ENCODE data around the gene TGM5. TPM values are rescaled to one million over a fixed set of nuclear protein-coding genes. Genes with fewer than 3 reads are reported as not detected.

TGM5 gene
- total and polyA plus RNA-seq, 2 donors (not counting 3 experiments of a cell fraction or from before 2014, with no cell fraction given), result not detected

GRCh38 chr15:43229977-43230376, 36.8 kb downstream of the TGM5 start:
- Histone ChIP-seq H2AFZ (ENCODE audit: low read depth, low read length) (no peak overlapping the region), H3K9me1 (replicated peaks; ENCODE audit: control insufficient read depth, extremely low read depth, insufficient read depth, low read length) (no peaks in the 10 kb centered on the region), H3K27me3 (ENCODE audit: control insufficient read depth in 2 of 2, insufficient read depth in 2 of 2, low read length in 2 of 2) (peaks cover 0 to 12% of the 10 kb centered on the region in 2 experiments), H3K9ac (replicated peaks; ENCODE audit: extremely low read depth, insufficient read depth, low read length) (no peak overlapping the region), H3K27ac (ENCODE audit: insufficient read depth, low read depth, low read length) (no peak overlapping the region), H3K9me3 (replicated peaks; ENCODE audit: control insufficient read depth, insufficient read depth, low read length) (no peaks in the 10 kb centered on the region), H3K36me3 (ENCODE audit: control insufficient read depth in 2 of 2, extremely low read depth in 1 of 2, insufficient read depth in 2 of 2, low read length in 2 of 2) (no peaks in the 10 kb centered on the region), H3K79me2 (ENCODE audit: control insufficient read depth, insufficient read depth, low read length) (no peaks in the 10 kb centered on the region), H3K4me3 (replicated peaks in 1 of 3; ENCODE audit: insufficient read depth in 1 of 3, low read depth in 1 of 3, low read length in 3 of 3) (no peak overlapping the region), H4K20me1 (replicated peaks; ENCODE audit: control insufficient read depth, extremely low read depth, insufficient read depth, low read length) (no peaks in the 10 kb centered on the region), H3K4me2 (ENCODE audit: insufficient read depth, low read length) (no peak overlapping the region), H3K4me1 (ENCODE audit: control insufficient read depth, extremely low read depth, insufficient read depth, low read length) (no peaks in the 10 kb centered on the region)
- intact Hi-C loops (cut with micrococcal nuclease) (no loop called here), dilution Hi-C loops (cut with MboI; ENCODE audit: extremely low pct_ligation_motif_present, low sequenced_read_pairs) (no loop called here)
- TF ChIP-seq GATA2 (IDR thresholded peaks at IDR 0.05; ENCODE audit: insufficient read depth, insufficient read length, low read depth, low read length) (no peak), JUN (IDR thresholded peaks at IDR 0.05; ENCODE audit: borderline replicate concordance, insufficient read depth, insufficient read length, low read depth) (no peak), CTCF (IDR thresholded peaks at IDR 0.05; ENCODE audit: extremely low read depth in 1 of 2, insufficient read depth in 1 of 2, low read depth in 1 of 2, low read length in 2 of 2) (no peak), POLR2A (IDR thresholded peaks at IDR 0.05; ENCODE audit: low read depth, low read length) (no peak), EZH2 (IDR thresholded peaks at IDR 0.05; ENCODE audit: borderline replicate concordance, low read depth, low read length, severe bottlenecking) (no peak), POLR2AphosphoS5 (IDR thresholded peaks at IDR 0.05; ENCODE audit: insufficient read depth, low read depth, low read length) (no peak), FOS (IDR thresholded peaks at IDR 0.05; ENCODE audit: borderline replicate concordance, insufficient read depth, low read length) (no peak), MYC (IDR thresholded peaks at IDR 0.05; ENCODE audit: low read depth, low read length) (no peak)
- TF ChIP-seq, protein P1, sequence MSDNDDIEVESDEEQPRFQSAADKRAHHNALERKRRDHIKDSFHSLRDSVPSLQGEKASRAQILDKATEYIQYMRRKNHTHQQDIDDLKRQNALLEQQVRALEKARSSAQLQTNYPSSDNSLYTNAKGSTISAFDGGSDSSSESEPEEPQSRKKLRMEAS (IDR thresholded peaks at IDR 0.05; ENCODE audit: insufficient read depth, insufficient read length), result no peak
- DNase-seq (ENCODE audit: low read depth, low spot score), result no peak
- BruUV-seq (replicated peaks), result no TSS peak
- CTCF ChIA-PET, result interaction anchor here (1.0 to 10.5 kb wide), 5 partner anchors 9 to 56 kb away, joined by 3 to 427 read pairs (median 4); no protein-coding TSS in a partner anchor
- FAIRE-seq, result no peak
- POLR2A ChIA-PET, result no interaction called here
